Stimulated activated CD8-positive, alpha-beta memory T cell treated with anti-CD3 and anti-CD28 coated beads, Interleukin-12 subunit alpha, Interleukin-12 subunit beta, amount 100 ng/mL, for 4 hours (primary cell): ENCODE data around the gene ULK4.
"Not testable (repeated sequence)": the region's sequence is repeated elsewhere in the genome, so short reads cannot be mapped to it uniquely, and the experiment has no call there.

ENCODE experiments used
- DNase-seq: peaks from one replicate; pipeline ENCODE4 v3.0.0-alpha.2; 2020; ENCODE audit warnings: low read depth

ULK4 gene

GRCh38 chr3:41762867-41763266 lies 199.0 kb downstream of the ULK4 start:
- DNase-seq, result not testable (repeated sequence)

- no peak for DNase-seq
Observed at GRCh38 chr3:41753651-41754050, 208.3 kb downstream of the ULK4 start.

DNA sequence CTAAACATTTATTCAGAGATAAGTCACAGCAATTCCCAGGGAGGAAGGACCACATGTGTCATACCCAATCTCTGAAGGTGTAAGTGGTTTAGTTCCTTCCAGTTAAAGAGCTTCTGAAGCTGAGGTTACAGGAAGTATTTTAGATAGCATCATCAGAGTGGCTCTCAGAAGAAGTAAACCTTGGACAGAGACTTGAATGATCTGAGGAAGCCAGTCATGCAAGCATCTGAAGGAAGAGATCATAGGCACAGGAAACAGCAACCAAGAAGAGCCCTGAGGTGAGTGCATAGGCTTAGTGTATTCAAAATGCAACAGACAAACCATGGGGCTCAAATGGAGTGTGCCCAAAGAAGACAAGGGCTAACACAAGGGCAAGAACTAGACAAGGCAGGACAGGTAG lies 210.3 kb downstream of the ULK4 start:
- DNase-seq, result no peak

GRCh38 chr3:41749988-41750387 lies 211.9 kb downstream of the ULK4 start:
- DNase-seq, result no peak

DNA sequence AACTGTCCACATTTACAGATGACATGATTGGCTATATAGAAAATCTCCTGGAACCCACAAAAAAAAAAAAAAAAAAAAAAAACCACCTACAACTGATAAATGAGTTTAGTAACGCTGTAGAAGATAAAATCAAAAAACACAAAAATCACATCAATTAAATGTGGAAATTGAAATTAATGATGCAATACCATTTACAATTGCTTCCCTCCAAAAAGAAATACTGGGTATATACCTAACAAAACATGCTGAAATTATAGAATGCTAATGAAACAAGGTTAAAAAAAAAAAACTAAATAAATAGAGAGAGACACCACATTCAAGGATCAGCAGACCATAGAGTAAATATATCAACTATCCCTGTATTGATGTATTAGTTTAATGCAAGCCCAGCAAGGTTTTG lies 215.7 kb downstream of the ULK4 start:
- no peak for DNase-seq

- no peak for DNase-seq
Observed at GRCh38 chr3:41742121-41742520, 219.8 kb downstream of the ULK4 start.

GRCh38 chr3:41740374-41740886 lies 221.5 kb downstream of the ULK4 start:
- no peak for DNase-seq

GRCh38 chr3:41726891-41727290 lies 235.0 kb downstream of the ULK4 start:
- no peak for DNase-seq

DNA sequence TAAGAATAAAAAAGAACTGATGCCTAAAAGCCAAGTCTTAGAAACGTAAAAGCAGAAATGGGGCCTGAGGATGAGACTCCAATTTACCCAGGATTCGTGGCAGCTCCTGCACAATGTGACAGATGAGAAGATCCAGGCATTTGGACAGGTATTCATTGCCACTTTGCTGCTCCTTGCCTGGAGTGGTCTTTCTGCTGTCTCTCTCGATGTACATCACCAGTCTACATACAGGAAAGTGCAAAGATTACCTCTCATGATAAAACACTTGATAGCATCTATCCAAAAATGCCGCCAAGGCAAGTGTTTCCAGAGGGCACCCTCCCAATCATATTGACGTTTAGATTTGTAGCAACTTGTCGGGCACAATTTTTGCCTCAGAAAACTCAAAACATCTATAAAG lies 244.3 kb downstream of the ULK4 start:
- DNase-seq, result no peak

GRCh38 chr3:41716471-41716870 lies 245.4 kb downstream of the ULK4 start:
- DNase-seq, result no peak

DNA sequence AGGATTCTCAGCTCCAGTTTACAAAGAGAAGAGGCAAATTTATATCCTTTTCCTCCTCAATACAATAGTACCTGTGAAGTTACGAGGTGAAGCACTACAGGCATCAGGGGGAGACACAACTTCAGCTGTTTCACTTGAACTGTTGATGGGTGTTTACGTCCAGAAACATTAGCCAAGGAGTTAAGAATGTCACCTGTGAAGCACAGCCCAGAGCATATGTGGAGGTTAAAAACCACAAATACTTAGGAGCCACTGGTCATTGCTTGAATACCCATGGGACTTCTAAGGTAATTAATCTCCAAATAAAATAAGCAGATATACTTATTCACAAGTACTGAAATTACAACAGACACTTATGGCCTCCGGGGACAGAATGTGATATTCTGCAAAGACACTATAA lies 246.5 kb downstream of the ULK4 start:
- no peak for DNase-seq

- DNase-seq, result no peak
Observed at GRCh38 chr3:41711651-41712050, 250.3 kb downstream of the ULK4 start.

GRCh38 chr3:41710646-41711388 lies 251.1 kb downstream of the ULK4 start:
- DNase-seq, result no peak

- not testable (repeated sequence) for DNase-seq
Observed at GRCh38 chr3:41709213-41709612, 252.7 kb downstream of the ULK4 start.

DNA sequence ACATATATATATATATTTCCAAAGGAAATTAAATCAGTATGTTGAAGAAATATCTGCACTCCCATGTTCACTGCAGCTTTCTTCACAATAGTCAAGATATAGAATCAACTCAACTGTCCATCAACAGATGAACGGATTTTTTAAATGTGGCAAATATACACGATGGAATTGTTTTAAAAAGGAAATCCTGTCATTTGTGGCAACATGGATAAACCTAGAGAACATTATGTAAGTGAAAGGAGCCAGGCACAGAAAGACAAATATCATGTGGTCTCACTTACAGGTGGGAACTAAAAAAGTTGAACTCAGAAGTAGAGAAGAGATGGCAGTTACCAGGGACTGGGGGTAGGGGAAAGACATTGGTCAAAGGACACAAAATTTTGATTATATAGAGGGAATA lies 253.7 kb downstream of the ULK4 start:
- DNase-seq, result no peak

GRCh38 chr3:41705893-41706292 lies 256.0 kb downstream of the ULK4 start:
- DNase-seq, result no peak

DNA sequence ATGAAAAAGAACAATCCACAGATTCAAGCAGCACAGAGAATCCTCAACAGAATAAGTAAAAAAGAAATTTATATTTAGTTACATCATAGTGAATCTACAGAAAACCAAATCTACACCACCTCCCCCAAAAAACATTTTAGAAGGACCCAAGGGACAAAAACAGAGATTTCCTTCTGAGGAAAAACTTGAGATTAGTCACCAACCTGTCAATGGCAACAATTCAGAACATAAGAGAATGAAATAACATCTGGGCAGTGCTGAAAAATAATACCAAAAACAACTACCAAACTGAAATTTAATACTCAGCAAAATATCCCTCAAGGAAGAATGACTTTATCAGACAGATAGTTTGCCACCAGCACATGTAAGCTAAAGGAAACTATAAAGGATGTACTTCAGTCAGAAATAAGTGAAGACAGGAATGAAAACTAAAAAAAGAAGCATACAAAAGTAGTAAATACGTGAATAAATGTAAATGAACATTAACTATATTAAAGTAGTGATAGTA lies 260.7 kb downstream of the ULK4 start:
- DNase-seq, result no peak

DNA sequence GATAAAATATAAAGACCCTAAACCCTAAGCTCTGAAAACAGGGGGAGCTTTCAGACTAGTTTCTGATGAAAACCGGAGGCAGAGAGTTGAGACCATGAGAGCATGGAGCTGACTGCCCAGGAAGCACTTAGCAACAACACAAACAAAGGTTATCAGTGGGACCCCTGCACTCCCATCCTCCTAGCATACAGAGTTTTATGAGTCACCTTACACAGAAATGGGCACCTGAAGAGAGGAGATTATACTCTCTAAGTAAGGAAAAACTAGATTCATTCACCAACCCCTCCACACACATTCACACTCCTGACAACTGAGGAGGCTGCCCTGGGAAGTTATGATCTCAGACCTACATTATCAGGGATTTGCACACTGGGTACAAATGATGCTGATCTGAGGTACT lies 261.7 kb downstream of the ULK4 start:
- no peak for DNase-seq

GRCh38 chr3:41698898-41699297 lies 263.0 kb downstream of the ULK4 start:
- no peak for DNase-seq

DNA sequence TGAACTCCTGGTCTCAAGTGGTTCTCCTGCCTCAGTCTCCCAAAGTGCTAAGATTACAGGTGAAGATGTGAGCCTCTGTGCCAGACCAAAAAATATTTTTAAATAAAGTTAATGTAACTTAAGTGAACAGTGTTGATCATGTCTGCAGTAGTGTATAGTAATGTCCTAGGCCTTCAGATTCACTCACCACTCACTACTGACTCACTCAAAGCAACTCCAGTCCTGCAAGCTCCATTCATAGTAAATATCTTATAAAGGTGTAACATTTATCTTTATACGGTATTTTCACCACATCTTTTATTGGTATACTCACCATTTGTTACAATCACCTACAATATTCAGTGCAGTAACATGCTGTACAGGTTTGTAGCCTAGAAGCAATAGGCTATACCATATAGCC lies 264.2 kb downstream of the ULK4 start:
- DNase-seq, result no peak

DNA sequence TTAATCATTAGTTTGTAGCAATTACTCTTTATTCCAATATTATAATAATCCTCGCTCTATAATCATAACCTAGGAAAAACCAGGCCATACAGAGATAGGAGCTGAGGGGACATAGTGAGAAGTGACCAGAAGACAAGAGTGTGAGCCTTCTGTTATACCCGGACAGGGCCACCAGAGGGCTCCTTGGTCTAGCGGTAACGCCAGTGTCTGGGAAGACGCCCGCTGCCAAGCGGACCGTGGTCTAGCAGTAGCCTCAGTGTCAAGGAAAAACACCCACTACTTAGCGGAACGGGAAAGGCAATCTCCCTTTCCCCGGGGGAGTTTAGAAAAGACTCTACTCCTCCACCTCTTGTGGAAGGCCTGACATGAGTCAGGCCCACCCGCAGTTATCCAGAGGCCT lies 266.1 kb downstream of the ULK4 start:
- not testable (repeated sequence) for DNase-seq

- no peak for DNase-seq
Observed at GRCh38 chr3:41693799-41694198, 268.1 kb downstream of the ULK4 start.

DNA sequence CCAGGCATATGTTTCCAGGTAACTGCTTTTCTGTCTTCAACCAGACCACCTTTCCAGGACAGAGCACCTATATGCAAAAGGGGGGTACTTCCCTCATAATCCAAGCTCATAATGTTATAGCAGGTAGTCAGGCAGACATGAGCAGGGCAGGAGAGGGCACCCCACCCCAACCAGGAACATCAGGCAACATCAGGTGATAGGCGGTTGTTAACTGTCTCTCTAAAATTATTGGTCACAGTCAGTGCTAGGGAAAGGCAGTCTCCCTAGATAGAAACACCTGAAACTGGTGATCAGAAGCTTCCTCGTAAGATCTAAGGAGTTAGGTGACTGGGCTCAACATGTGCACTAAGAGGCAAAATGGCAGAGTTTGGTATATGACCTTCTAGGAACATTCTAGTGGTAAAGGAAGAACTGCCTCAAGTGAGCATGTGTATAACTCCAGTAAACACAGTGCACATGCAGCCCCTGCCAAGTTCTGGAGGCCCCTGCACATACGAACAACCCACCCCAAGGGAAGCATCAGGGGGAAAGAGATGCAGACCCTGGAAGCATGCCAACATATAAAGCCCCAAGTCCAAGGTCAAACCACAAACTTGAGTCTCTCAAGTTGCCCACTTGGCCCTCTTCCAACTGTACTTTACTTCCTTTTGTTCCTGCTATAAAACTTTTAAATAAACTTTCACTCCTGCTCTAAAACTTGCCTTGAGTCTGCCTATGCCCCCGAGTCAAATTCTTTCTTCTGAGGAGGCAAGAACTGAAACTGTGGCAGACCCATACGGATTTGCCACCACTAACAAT lies 270.9 kb downstream of the ULK4 start:
- no peak for DNase-seq
